Right lobe of liver (tissue), 6 donors: Measurements from ENCODE around the gene ANO7. TPM values are rescaled to one million over a fixed set of nuclear protein-coding genes. Genes with fewer than 3 reads are reported as not detected.
"Not testable (repeated sequence)": the region's sequence is repeated elsewhere in the genome, so short reads cannot be mapped to it uniquely, and the experiment has no call there.

ENCODE experiments used
- ATAC-seq, 4 donors: fragments of 200-7000 bp; cut with Tn5 transposase; one replicate each; pipeline ENCODE4 v1.9.1; 2020; ENCODE audit warnings: mild to moderate bottlenecking in 4 of 4, moderate library complexity in 4 of 4
- DNase-seq, 3 donors: peaks; one replicate each; pipeline ENCODE4 v3.0.0-alpha.2; 2020
- H3K27ac ChIP-seq, 3 donors: fragments of 200-600 bp; one replicate each; pipeline ENCODE4 v1.8.0; 2022
- H3K27me3 ChIP-seq, 2 donors: fragments of 200-600 bp; one replicate each; pipeline ENCODE4 v1.8.0; 2022
- H3K36me3 ChIP-seq, 4 donors: fragments of 200-600 bp; sonication (generic) in 1 of 4; one replicate each; pipeline versions ENCODE4 v1.5.1 to v1.8.0; 2017 to 2022; ENCODE audit warnings: control low read depth in 1 of 4
- H3K4me1 ChIP-seq, 4 donors: fragments of 200-600 bp; sonication (generic) in 1 of 4; one replicate each; pipeline versions ENCODE4 v1.5.1 to v1.8.0; 2017 to 2022; ENCODE audit warnings: control low read depth in 1 of 4
- H3K4me3 ChIP-seq, 3 donors: fragments of 200-600 bp; one replicate each; pipeline ENCODE4 v1.8.0; 2022
- H3K9me3 ChIP-seq, 4 donors: fragments of 200-600 bp; sonication (generic) in 1 of 4; one replicate each; pipeline versions ENCODE4 v1.5.1 to v1.8.0; 2017 to 2022; ENCODE audit warnings: control low read depth in 1 of 4
- POLR2A ChIP-seq: fragments of 450-650 bp; IDR thresholded peaks from one replicate; pipeline ENCODE4 v1.6.1; 2017; ENCODE audit warnings: antibody characterized with exemption, mild to moderate bottlenecking
- WGBS: methylation state at CpG from one replicate; pipeline ENCODE4 v1.1.6; 2018; ENCODE audit warnings: low coverage, low lambda C conversion rate; ENCODE audit not compliant: insufficient coverage; ENCODE audit errors: missing lambda C conversion rate; 5-methylcytosine and 5-hydroxymethylcytosine counted together
- intact Hi-C, 2 donors: fragments of 100-400 bp; cut with DNase I; formaldehyde crosslinking; loops; one replicate each; pipeline versions ENCODE4 v1.11.2 to v1.14.1; 2022
- total RNA-seq, 6 experiments: library from RNA; depleted of rRNA in 2 of 6; stranded (reverse); fragments of >200 nt in 2 of 6; fragmentation: NEBNext Ultra II Directional in 3 of 6; extraction: Animal tissue kit (Norgen Biotek cat#: 25700) in 3 of 6; gene quantifications; one replicate each; pipeline versions ENCODE4 v1.1.0 to v1.2.4, GENCODE V29; 2016 to 2023
- TF ChIP-seq, protein P1 (sequence below), 4 donors: fragments of 200-600 bp in 3 of 4; fragments of 450-650 bp in 1 of 4; IDR thresholded peaks; one replicate each; pipeline versions ENCODE4 v1.5.1 to v1.8.0; 2016 to 2022; ENCODE audit warnings: antibody characterized with exemption in 4 of 4, mild to moderate bottlenecking in 2 of 4
- donor health status: DM: no; HTN: yes; CAD: no.
- donor health status: DM: no; HTN: no; CAD: no.
- donor health status: DM: no; HTN: no; CAD: no.
- donor health status: DM: no; HTN: yes; CAD: no.
- donor health status: DM: no; HTN: yes; CAD: no.

Gene ANO7
- total RNA-seq, 6 experiments from 2014 or later = 0.61 to 2.4 (median 0.97) TPM

- WGBS = 62% methylated on average over 3 of the region's 9 CpGs
- no peak overlapping the region for H3K4me3 ChIP-seq
- ATAC-seq = no peak
- H3K9me3 ChIP-seq = no peaks in the 10 kb centered on the region
- TF ChIP-seq, protein P1, sequence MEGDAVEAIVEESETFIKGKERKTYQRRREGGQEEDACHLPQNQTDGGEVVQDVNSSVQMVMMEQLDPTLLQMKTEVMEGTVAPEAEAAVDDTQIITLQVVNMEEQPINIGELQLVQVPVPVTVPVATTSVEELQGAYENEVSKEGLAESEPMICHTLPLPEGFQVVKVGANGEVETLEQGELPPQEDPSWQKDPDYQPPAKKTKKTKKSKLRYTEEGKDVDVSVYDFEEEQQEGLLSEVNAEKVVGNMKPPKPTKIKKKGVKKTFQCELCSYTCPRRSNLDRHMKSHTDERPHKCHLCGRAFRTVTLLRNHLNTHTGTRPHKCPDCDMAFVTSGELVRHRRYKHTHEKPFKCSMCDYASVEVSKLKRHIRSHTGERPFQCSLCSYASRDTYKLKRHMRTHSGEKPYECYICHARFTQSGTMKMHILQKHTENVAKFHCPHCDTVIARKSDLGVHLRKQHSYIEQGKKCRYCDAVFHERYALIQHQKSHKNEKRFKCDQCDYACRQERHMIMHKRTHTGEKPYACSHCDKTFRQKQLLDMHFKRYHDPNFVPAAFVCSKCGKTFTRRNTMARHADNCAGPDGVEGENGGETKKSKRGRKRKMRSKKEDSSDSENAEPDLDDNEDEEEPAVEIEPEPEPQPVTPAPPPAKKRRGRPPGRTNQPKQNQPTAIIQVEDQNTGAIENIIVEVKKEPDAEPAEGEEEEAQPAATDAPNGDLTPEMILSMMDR (IDR thresholded peaks at IDR 0.05) = no peak
- TF ChIP-seq POLR2A = no peak
- H3K27me3 ChIP-seq = no peaks in the 10 kb centered on the region
- H3K27ac ChIP-seq = no peak overlapping the region
- H3K36me3 ChIP-seq = no peaks in the 10 kb centered on the region
- peak in 1 of 3 donors; percentile 24 for DNase-seq
- intact Hi-C loops = no loop called here
- no peaks in the 10 kb centered on the region for H3K4me1 ChIP-seq
Observed at GRCh38 chr2:241194811-241195210, 6.3 kb downstream of the ANO7 start.

DNA sequence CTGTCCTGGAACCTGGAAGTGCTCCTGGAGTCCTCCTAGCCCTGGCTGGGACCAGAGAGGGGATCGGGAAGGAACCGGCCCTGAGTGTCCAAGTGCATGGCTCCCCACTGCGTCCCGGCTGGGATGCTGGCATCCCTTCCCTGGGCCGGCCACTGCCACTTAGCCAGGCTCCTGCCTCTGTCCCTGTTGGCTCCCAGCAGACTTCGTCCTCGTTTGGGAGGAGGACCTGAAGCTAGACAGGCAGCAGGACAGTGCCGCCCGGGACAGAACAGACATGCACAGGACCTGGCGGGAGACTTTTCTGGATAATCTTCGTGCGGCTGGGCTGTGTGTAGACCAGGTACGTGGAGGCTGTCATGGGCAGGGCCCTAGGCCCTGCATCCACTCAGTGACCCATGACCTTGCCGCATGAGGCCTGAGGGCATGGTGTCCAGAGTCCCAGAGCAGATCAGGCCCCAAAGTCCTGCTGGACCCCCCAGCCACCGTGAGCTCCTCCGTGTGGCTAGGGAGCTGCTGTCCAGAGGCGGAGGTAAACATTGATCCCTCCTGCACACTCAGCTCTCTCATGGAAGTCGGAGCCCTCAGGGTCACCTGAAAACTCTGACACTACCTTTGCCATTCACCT, 7.1 kb downstream of the ANO7 start:
- Histone ChIP-seq H3K27ac (no peak overlapping the region), H3K4me3 (no peak overlapping the region), H3K9me3 (no peaks in the 10 kb centered on the region), H3K27me3 (no peaks in the 10 kb centered on the region), H3K4me1 (no peaks in the 10 kb centered on the region), H3K36me3 (no peaks in the 10 kb centered on the region)
- DNase-seq (peak in 1 of 3 donors; percentile 40), ATAC-seq (peak in 2 of 4 donors; percentile 4 to 14)
- intact Hi-C loops = no loop called here
- TF ChIP-seq, protein P1 (IDR thresholded peaks at IDR 0.05) = no peak
- 33% methylated on average over 1 of the region's 18 CpGs for WGBS

- ATAC-seq, H3K36me3 ChIP-seq, intact Hi-C loops, H3K9me3 ChIP-seq, H3K4me1 ChIP-seq, DNase-seq, H3K4me3 ChIP-seq, H3K27me3 ChIP-seq, H3K27ac ChIP-seq: not testable (repeated sequence)
- WGBS = 88% methylated on average over 5 of the region's 14 CpGs
Observed at GRCh38 chr2:241197246-241197645, 8.8 kb downstream of the ANO7 start.

GRCh38 chr2:241197947-241198346, 9.5 kb downstream of the ANO7 start:
- ATAC-seq = no peak

More at GRCh38 chr2:241197947-241198346, 9.5 kb downstream of the ANO7 start:
- intact Hi-C loops = no loop called here
- Histone ChIP-seq H3K27me3 (no peaks in the 10 kb centered on the region), H3K9me3 (no peaks in the 10 kb centered on the region), H3K27ac (no peak overlapping the region), H3K4me1 (no peaks in the 10 kb centered on the region), H3K4me3 (no peak overlapping the region), H3K36me3 (no peaks in the 10 kb centered on the region)
- 84% methylated on average over 5 of the region's 6 CpGs for WGBS
- DNase-seq = no peak
- TF ChIP-seq POLR2A = no peak
- TF ChIP-seq, protein P1 (IDR thresholded peaks at IDR 0.05) = no peak
